Right cardiac atrium (tissue), 5 donors: Measurements from ENCODE around the gene HSPH1. TPM values are rescaled to one million over a fixed set of nuclear protein-coding genes. Genes with fewer than 3 reads are reported as not detected.

Experiments used
- ATAC-seq, 2 donors: fragments of 200-7000 bp; cut with Tn5 transposase; one replicate each; pipeline versions ENCODE4 v1.8.0 to v1.9.1; 2020; ENCODE audit warnings: moderate library complexity in 2 of 2, mild to moderate bottlenecking in 1 of 2
- DNase-seq, 3 donors: peaks; one replicate each; pipeline ENCODE4 v3.0.0-alpha.2; 2020
- H3K27ac ChIP-seq: one replicate; pipeline ENCODE4 v1.5.1; 2013; ENCODE audit warnings: mild to moderate bottlenecking, low read length, control low read depth, moderate library complexity
- H3K27me3 ChIP-seq: one replicate; pipeline ENCODE4 v1.6.1; 2013; ENCODE audit not compliant: control insufficient read depth, insufficient read depth
- H3K4me1 ChIP-seq: one replicate; pipeline ENCODE4 v1.6.1; 2013; ENCODE audit warnings: low read length; ENCODE audit not compliant: control insufficient read depth, insufficient read depth
- H3K4me3 ChIP-seq: one replicate; pipeline ENCODE4 v1.5.1; 2013; ENCODE audit warnings: low read length, control low read depth
- H3K9me3 ChIP-seq: one replicate; pipeline ENCODE4 v1.6.1; 2013; ENCODE audit warnings: low read length; ENCODE audit not compliant: control insufficient read depth
- WGBS: extraction: QIAGEN DNeasy Blood & Tissue Kit; methylation state at CpG from one replicate; pipeline ENCODE4 v1.1.7; 2013; 5-methylcytosine and 5-hydroxymethylcytosine counted together
- intact Hi-C, 4 donors: fragments of 100-400 bp; cut with DNase I; formaldehyde crosslinking; loops; one replicate each; pipeline versions ENCODE4 v1.11.0 to v1.14.0; 2022 to 2023
- polyA plus RNA-seq: library from polyadenylated mRNA; stranded (reverse); fragments of 200-250 nt; gene quantifications from one replicate; pipeline ENCODE4 v1.2.3, GENCODE V29; 2013
- total RNA-seq, 4 donors: library from RNA; stranded (reverse); fragmentation: NEBNext Ultra II Directional; extraction: Animal tissue kit (Norgen Biotek cat#: 25700); gene quantifications; one replicate each; pipeline ENCODE4 v1.2.1, GENCODE V29; 2021
- donor health status: healthy with polysubstance abuse.
- donor health status: DM: no; HTN: yes; CAD: no.
- donor health status: DM: no; HTN: no; CAD: no.
- donor health status: DM: no; HTN: yes; CAD: no; lungs with severe emphysema.
- donor health status: DM: yes; HTN: yes; CAD: no.

HSPH1 gene
- total and polyA plus RNA-seq, 5 donors = 42.1 to 108 (median 55.4) TPM

- Histone ChIP-seq H3K27ac (peak overlapping the region; percentile 74), H3K27me3 (no peaks in the 10 kb centered on the region), H3K4me1 (no peaks in the 10 kb centered on the region), H3K9me3 (no peaks in the 10 kb centered on the region), H3K4me3 (peak overlapping the region; percentile 76)
- intact Hi-C loops = no loop called here
- DNase-seq (peak; percentile 71 to 81 (median 79)), ATAC-seq (peak; percentile 24 to 51)
- under 1% methylated on average over 51 of the region's 51 CpGs for WGBS
Measured at GRCh38 chr13:31160857-31161556, 697 bp downstream of the HSPH1 start.

GRCh38 chr13:31159306-31159705, 2.4 kb downstream of the HSPH1 start:
- 87% methylated on average over 4 of the region's 4 CpGs for WGBS
- Histone ChIP-seq H3K27ac (no peak overlapping the region), H3K9me3 (no peaks in the 10 kb centered on the region), H3K4me1 (no peaks in the 10 kb centered on the region), H3K27me3 (no peaks in the 10 kb centered on the region), H3K4me3 (no peak overlapping the region)
- DNase-seq (no peak), ATAC-seq (no peak)
- intact Hi-C loops = no loop called here

GRCh38 chr13:31154939-31155338, 6.8 kb downstream of the HSPH1 start:
- DNase-seq (no peak), ATAC-seq (no peak)
- Histone ChIP-seq H3K4me3 (no peak overlapping the region), H3K27me3 (no peaks in the 10 kb centered on the region), H3K4me1 (no peaks in the 10 kb centered on the region), H3K27ac (no peak overlapping the region), H3K9me3 (no peaks in the 10 kb centered on the region)
- intact Hi-C loops = no loop called here
- WGBS = 96% methylated on average over 2 of the region's 2 CpGs

- ATAC-seq = no peak
- DNase-seq = no peak
- Histone ChIP-seq H3K4me3 (no peak overlapping the region), H3K9me3 (no peaks in the 10 kb centered on the region), H3K27ac (no peak overlapping the region), H3K4me1 (no peaks in the 10 kb centered on the region), H3K27me3 (no peaks in the 10 kb centered on the region)
- intact Hi-C loops = no loop called here
- WGBS = 93% methylated on average over 3 of the region's 3 CpGs
Measured at GRCh38 chr13:31151837-31152236, 9.9 kb downstream of the HSPH1 start.

GRCh38 chr13:31150315-31150985, 11.3 kb downstream of the HSPH1 start:
- DNase-seq (no peak), ATAC-seq (no peak)
- intact Hi-C loops = no loop called here
- Histone ChIP-seq H3K27me3 (no peaks in the 10 kb centered on the region), H3K27ac (no peak overlapping the region), H3K9me3 (no peaks in the 10 kb centered on the region), H3K4me3 (no peak overlapping the region), H3K4me1 (no peaks in the 10 kb centered on the region)
- WGBS = 81% methylated on average over 4 of the region's 4 CpGs

- H3K27me3 ChIP-seq = no peaks in the 10 kb centered on the region
- DNase-seq (no peak), ATAC-seq (no peak)
- no peaks in the 10 kb centered on the region for H3K9me3 ChIP-seq
- no peaks in the 10 kb centered on the region for H3K4me1 ChIP-seq
- intact Hi-C loops = no loop called here
- H3K27ac ChIP-seq = no peak overlapping the region
- WGBS = 91% methylated on average over 2 of the region's 2 CpGs
- no peak overlapping the region for H3K4me3 ChIP-seq
Measured at GRCh38 chr13:31149604-31150003, 12.1 kb downstream of the HSPH1 start.

GRCh38 chr13:31145417-31145816, 16.3 kb downstream of the HSPH1 start:
- intact Hi-C loops = no loop called here
- DNase-seq (no peak), ATAC-seq (no peak)
- Histone ChIP-seq H3K9me3 (no peaks in the 10 kb centered on the region), H3K27ac (no peak overlapping the region), H3K4me3 (no peak overlapping the region), H3K27me3 (no peaks in the 10 kb centered on the region), H3K4me1 (no peaks in the 10 kb centered on the region)
- 98% methylated on average over 4 of the region's 4 CpGs for WGBS

GRCh38 chr13:31138515-31138914, 23.2 kb downstream of the HSPH1 start:
- WGBS = 90% methylated on average over 3 of the region's 3 CpGs
- Histone ChIP-seq H3K4me3 (no peak overlapping the region), H3K9me3 (no peaks in the 10 kb centered on the region), H3K4me1 (no peaks in the 10 kb centered on the region), H3K27me3 (no peaks in the 10 kb centered on the region), H3K27ac (no peak overlapping the region)
- intact Hi-C loops = no loop called here
- DNase-seq = no peak
- no peak for ATAC-seq

GRCh38 chr13:31136724-31137123, 25.0 kb downstream of the HSPH1 start:
- no peak overlapping the region for H3K4me3 ChIP-seq
- ATAC-seq (no peak), DNase-seq (no peak)
- H3K4me1 ChIP-seq = no peaks in the 10 kb centered on the region
- H3K27me3 ChIP-seq = no peaks in the 10 kb centered on the region
- H3K27ac ChIP-seq = no peak overlapping the region
- intact Hi-C loops = no loop called here
- H3K9me3 ChIP-seq = no peaks in the 10 kb centered on the region

- 89% methylated on average over 3 of the region's 3 CpGs for WGBS
- no peak overlapping the region for H3K4me3 ChIP-seq
- H3K27ac ChIP-seq = no peak overlapping the region
- no peaks in the 10 kb centered on the region for H3K27me3 ChIP-seq
- no peaks in the 10 kb centered on the region for H3K4me1 ChIP-seq
- no peak for DNase-seq
- intact Hi-C loops = no loop called here
- H3K9me3 ChIP-seq = no peaks in the 10 kb centered on the region
- ATAC-seq = no peak
Measured at GRCh38 chr13:31134039-31134711, 27.5 kb downstream of the HSPH1 start.

GRCh38 chr13:31133621-31134020, 28.1 kb downstream of the HSPH1 start:
- Histone ChIP-seq H3K27ac (no peak overlapping the region), H3K4me1 (no peaks in the 10 kb centered on the region), H3K4me3 (no peak overlapping the region), H3K9me3 (no peaks in the 10 kb centered on the region), H3K27me3 (no peaks in the 10 kb centered on the region)
- DNase-seq = no peak
- intact Hi-C loops = no loop called here
- no peak for ATAC-seq
- WGBS = 91% methylated on average over 5 of the region's 5 CpGs
